ENCODE results near the gene TERT.

TERT gene

DNA sequence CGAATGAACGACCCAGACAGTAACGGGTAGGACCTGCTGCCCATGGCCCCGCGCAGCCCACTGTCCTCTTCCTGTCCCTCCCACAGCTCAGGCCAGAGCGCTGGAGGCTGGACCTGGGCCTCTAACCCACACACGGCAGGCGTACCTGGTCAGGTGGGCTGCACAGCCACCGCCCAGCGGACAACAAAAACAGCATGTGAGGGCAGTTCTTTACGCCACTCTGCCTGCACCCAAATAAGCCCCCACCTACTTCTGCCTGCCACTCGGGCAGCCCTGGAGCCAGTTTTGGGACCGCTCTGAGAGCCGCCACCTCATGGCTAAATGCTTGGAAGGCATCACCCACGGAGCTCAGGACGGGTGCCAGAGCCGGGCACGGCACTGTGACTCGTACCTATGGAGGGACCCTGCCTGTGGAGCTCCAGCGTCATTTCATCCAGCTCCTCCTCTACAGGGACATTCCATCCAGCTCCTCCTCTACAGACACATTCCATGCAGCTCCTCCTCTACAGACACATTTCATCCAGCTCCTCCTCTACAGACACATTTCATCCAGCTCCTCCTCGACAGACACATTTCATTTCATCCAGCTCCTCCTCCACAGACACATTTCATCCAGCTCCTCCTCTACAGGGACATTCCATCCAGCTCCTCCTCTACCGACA lies 31.1 kb upstream of the TERT start:
- DNase-seq = no peak
- H3K4me1 ChIP-seq (ENCODE audit: control extremely low read depth in 1 of 4, control insufficient read depth in 4 of 4, insufficient read depth in 4 of 4, low read length in 3 of 4) = no peaks in the 10 kb centered on the region
- POLR2A ChIA-PET = no interaction called here
- WGBS (ENCODE audit: insufficient coverage) = 95% methylated on average over 21 of the region's 22 CpGs
- H3K9me3 ChIP-seq (ENCODE audit: control extremely low read depth in 1 of 5, control insufficient read depth in 4 of 5, insufficient read depth in 2 of 5, low read depth in 1 of 5, low read length in 4 of 5) = no peaks in the 10 kb centered on the region
- H3K36me3 ChIP-seq (ENCODE audit: control insufficient read depth in 4 of 4, insufficient read depth in 4 of 4, low read length in 3 of 4) = peaks cover 10 to 66% (median 57%) of the 10 kb centered on the region in 4 experiments
- no peak overlapping the region for H3K4me3 ChIP-seq (ENCODE audit: control insufficient read depth in 1 of 7, extremely low read depth in 1 of 7, insufficient read depth in 4 of 7, low read depth in 2 of 7, low read length in 6 of 7)
- no peak overlapping the region for H3K27ac ChIP-seq (ENCODE audit: insufficient read depth in 1 of 2, low read depth in 1 of 2, low read length in 2 of 2, poor library complexity in 1 of 2, severe bottlenecking in 2 of 2)
- CTCF ChIA-PET = interaction anchor here (1.4 kb wide), 1 partner anchor 14 kb away, joined by 3 read pairs; no protein-coding TSS in a partner anchor
- H3K27me3 ChIP-seq (replicated peaks in 2 of 5; ENCODE audit: control insufficient read depth in 4 of 5, insufficient read depth in 5 of 5, low read length in 4 of 5) = no peaks in the 10 kb centered on the region

DNA sequence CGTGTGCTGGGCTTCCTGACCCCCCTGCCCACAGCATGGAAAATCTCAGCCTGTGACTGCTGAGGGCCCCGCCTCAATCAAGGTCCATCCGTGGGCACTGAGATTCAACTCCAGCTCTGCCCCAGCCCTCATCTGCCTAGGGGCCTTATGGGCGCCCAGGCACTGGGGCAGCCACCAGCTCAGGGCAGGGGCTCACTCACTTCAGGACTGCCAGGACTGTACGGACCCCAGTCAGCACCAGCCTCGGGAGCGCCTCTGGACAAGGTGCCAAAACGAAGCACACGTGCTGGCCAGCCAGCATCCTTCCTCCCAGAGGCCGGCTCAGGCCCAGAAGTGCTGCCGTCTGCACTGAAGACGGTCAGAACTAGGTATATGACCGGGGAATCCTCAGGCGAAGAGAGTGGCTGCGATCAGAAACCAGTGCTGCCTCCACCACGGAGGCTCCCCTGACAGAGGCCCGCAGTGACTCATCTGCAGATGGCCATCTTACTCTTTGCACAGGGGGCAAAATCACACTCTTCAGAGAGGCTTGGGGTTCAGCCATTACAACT lies 30.4 kb upstream of the TERT start:
- POLR2A ChIA-PET = no interaction called here
- Histone ChIP-seq H3K4me1 (ENCODE audit: control extremely low read depth in 1 of 4, control insufficient read depth in 4 of 4, insufficient read depth in 4 of 4, low read length in 3 of 4) (no peaks in the 10 kb centered on the region), H3K9me3 (ENCODE audit: control extremely low read depth in 1 of 5, control insufficient read depth in 4 of 5, insufficient read depth in 2 of 5, low read depth in 1 of 5, low read length in 4 of 5) (no peaks in the 10 kb centered on the region), H3K27ac (ENCODE audit: insufficient read depth in 1 of 2, low read depth in 1 of 2, low read length in 2 of 2, poor library complexity in 1 of 2, severe bottlenecking in 2 of 2) (no peak overlapping the region), H3K4me3 (ENCODE audit: control insufficient read depth in 1 of 7, extremely low read depth in 1 of 7, insufficient read depth in 4 of 7, low read depth in 2 of 7, low read length in 6 of 7) (no peak overlapping the region), H3K27me3 (replicated peaks in 2 of 5; ENCODE audit: control insufficient read depth in 4 of 5, insufficient read depth in 5 of 5, low read length in 4 of 5) (no peaks in the 10 kb centered on the region), H3K36me3 (ENCODE audit: control insufficient read depth in 4 of 4, insufficient read depth in 4 of 4, low read length in 3 of 4) (peaks cover 10 to 66% (median 59%) of the 10 kb centered on the region in 4 experiments)
- CTCF ChIA-PET = no interaction called here
- WGBS (ENCODE audit: insufficient coverage) = 97% methylated on average over 17 of the region's 17 CpGs
- no peak for DNase-seq

DNA sequence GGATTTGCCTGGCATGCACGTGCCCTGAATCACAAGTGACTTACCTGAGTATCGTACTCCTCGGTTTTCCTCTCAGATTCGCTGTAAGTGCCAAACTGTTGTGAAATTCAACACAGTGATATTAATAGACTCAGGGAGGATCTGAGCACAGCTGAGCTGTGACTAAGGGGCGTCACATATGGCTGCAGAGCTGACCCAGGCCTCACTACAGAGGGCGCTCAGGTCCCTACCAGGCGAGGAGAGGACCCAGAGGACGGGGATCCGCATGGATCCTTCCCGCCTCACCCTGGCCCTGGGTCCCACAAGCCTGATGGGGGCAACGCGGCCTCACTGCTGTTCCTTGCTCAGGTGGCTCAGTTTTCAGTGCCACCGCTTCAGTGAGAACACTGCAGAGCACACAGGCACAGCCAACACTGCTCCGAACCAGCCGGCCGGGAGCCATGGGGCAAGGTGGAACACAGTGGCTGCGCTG lies 29.9 kb upstream of the TERT start:
- DNase-seq = no peak
- 96% methylated on average over 17 of the region's 17 CpGs for WGBS (ENCODE audit: insufficient coverage)
- ChIA-PET POLR2A (no interaction called here), CTCF (interaction anchor here (1.0 kb wide), 1 partner anchor 12 kb away, joined by 4 read pairs; no protein-coding TSS in a partner anchor)
- Histone ChIP-seq H3K9me3 (ENCODE audit: control extremely low read depth in 1 of 5, control insufficient read depth in 4 of 5, insufficient read depth in 2 of 5, low read depth in 1 of 5, low read length in 4 of 5) (no peaks in the 10 kb centered on the region), H3K4me3 (ENCODE audit: control insufficient read depth in 1 of 7, extremely low read depth in 1 of 7, insufficient read depth in 4 of 7, low read depth in 2 of 7, low read length in 6 of 7) (no peak overlapping the region), H3K27ac (ENCODE audit: insufficient read depth in 1 of 2, low read depth in 1 of 2, low read length in 2 of 2, poor library complexity in 1 of 2, severe bottlenecking in 2 of 2) (no peak overlapping the region), H3K4me1 (ENCODE audit: control extremely low read depth in 1 of 4, control insufficient read depth in 4 of 4, insufficient read depth in 4 of 4, low read length in 3 of 4) (no peaks in the 10 kb centered on the region), H3K36me3 (ENCODE audit: control insufficient read depth in 4 of 4, insufficient read depth in 4 of 4, low read length in 3 of 4) (peaks cover 10 to 66% (median 59%) of the 10 kb centered on the region in 4 experiments), H3K27me3 (replicated peaks in 2 of 5; ENCODE audit: control insufficient read depth in 4 of 5, insufficient read depth in 5 of 5, low read length in 4 of 5) (no peaks in the 10 kb centered on the region)

DNA sequence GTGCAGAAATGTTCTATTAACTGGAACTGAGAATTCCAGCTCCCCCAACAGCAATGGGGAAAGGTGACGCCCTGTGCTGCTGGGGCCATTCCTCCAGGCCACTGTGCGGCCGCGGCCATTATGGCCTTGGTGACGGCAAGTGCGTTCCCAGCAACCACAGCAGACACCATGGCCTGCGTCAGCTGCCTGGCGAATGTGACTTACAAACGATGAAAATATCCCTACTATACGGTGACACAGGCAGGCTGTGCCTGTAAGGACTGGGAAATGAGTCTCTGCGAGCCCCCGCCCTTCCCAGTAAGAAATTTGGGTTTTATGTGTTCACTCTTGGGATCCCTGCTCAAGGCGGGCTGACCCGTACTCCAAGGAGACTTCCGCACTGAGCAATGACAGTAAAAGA lies 29.4 kb upstream of the TERT start:
- no peaks in the 10 kb centered on the region for H3K27me3 ChIP-seq (replicated peaks in 2 of 5; ENCODE audit: control insufficient read depth in 4 of 5, insufficient read depth in 5 of 5, low read length in 4 of 5)
- no peak overlapping the region for H3K27ac ChIP-seq (ENCODE audit: insufficient read depth in 1 of 2, low read depth in 1 of 2, low read length in 2 of 2, poor library complexity in 1 of 2, severe bottlenecking in 2 of 2)
- no peak for DNase-seq
- WGBS (ENCODE audit: insufficient coverage) = 98% methylated on average over 9 of the region's 15 CpGs
- no peaks in the 10 kb centered on the region for H3K4me1 ChIP-seq (ENCODE audit: control extremely low read depth in 1 of 4, control insufficient read depth in 4 of 4, insufficient read depth in 4 of 4, low read length in 3 of 4)
- H3K36me3 ChIP-seq (ENCODE audit: control insufficient read depth in 4 of 4, insufficient read depth in 4 of 4, low read length in 3 of 4) = peaks cover 10 to 70% (median 61%) of the 10 kb centered on the region in 4 experiments
- no peak overlapping the region for H3K4me3 ChIP-seq (ENCODE audit: control insufficient read depth in 1 of 7, extremely low read depth in 1 of 7, insufficient read depth in 4 of 7, low read depth in 2 of 7, low read length in 6 of 7)
- H3K9me3 ChIP-seq (ENCODE audit: control extremely low read depth in 1 of 5, control insufficient read depth in 4 of 5, insufficient read depth in 2 of 5, low read depth in 1 of 5, low read length in 4 of 5) = no peaks in the 10 kb centered on the region
- ChIA-PET CTCF (interaction anchor here (1.0 kb wide), 1 partner anchor 12 kb away, joined by 4 read pairs; no protein-coding TSS in a partner anchor), POLR2A (no interaction called here)

DNA sequence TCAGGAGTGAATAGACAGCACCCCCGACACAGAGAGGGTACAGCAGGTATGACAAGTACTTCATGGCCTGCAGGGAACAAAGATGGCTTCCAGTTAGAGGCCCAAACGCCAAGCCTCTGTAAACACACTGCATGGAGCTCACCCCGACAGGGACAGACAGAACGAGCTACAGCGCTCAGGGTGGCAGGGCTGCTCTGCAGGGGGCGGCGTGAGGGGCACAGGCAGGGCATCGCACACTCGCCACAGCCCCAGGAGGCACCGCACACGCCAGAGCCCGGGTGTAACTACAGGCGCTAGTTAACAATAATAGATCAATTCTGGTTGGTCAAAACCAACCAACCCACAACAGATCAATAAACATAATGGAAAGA lies 28.9 kb upstream of the TERT start:
- CTCF ChIA-PET = interaction anchor here (1.0 kb wide), 1 partner anchor 11 kb away, joined by 4 read pairs; no protein-coding TSS in a partner anchor

DNA sequence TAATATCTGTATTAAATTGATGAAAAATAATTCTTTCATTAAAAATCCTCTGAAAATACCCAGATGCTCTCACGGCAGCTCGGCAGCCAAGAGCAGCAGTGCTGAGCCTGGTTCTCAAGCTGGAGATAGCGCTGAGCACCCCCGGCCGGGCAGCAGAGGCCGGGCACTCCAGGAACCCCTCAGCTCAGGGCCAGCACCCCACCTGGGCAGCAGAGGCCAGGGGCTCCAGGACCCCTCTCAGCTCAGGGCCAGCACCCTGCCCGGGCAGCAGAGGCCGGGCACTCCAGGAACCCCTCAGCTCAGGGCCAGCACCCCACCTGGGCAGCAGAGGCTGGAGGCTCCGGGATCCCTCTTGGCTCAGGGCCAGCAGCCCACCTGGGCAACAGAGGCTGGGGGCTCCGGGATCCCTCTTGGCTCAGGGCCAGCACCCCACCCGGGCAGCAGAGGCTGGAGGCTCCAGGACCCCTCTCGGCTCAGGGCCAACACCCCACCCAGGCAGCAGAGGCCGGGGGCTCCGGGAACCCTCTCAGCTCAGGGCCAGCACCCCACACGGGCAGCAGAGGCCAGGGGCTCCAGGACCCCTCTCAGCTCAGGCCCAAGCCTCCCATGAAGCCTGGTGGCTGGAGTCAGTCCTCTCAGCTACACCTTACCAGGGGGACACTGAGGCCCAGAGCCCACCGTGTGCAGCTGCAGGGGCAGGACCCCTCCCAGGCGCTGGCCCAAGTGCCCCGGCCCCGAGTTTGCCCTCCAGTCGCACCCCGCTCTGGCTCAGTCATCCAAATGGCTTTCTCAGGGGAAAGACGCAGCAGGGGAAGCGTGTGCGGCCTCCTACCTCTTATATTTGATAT lies 28.3 kb upstream of the TERT start:
- peaks cover 8 to 77% (median 67%) of the 10 kb centered on the region in 4 experiments for H3K36me3 ChIP-seq (ENCODE audit: control insufficient read depth in 4 of 4, insufficient read depth in 4 of 4, low read length in 3 of 4)
- no peak for DNase-seq
- H3K4me1 ChIP-seq (ENCODE audit: control extremely low read depth in 1 of 4, control insufficient read depth in 4 of 4, insufficient read depth in 4 of 4, low read length in 3 of 4) = no peaks in the 10 kb centered on the region
- ChIA-PET POLR2A (interaction anchor here (0.9 kb wide), 1 partner anchor 10 kb away, joined by 3 read pairs; no protein-coding TSS in a partner anchor), CTCF (interaction anchor here (0.6 to 1.0 kb wide), 2 partner anchors 17 to 302 kb away, joined by 3 to 4 read pairs; no protein-coding TSS in a partner anchor)
- H3K9me3 ChIP-seq (ENCODE audit: control extremely low read depth in 1 of 5, control insufficient read depth in 4 of 5, insufficient read depth in 2 of 5, low read depth in 1 of 5, low read length in 4 of 5) = no peaks in the 10 kb centered on the region
- 99% methylated on average over 20 of the region's 24 CpGs for WGBS (ENCODE audit: insufficient coverage)
- H3K4me3 ChIP-seq (ENCODE audit: control insufficient read depth in 1 of 7, extremely low read depth in 1 of 7, insufficient read depth in 4 of 7, low read depth in 2 of 7, low read length in 6 of 7) = no peak overlapping the region
- no peaks in the 10 kb centered on the region for H3K27me3 ChIP-seq (replicated peaks in 2 of 5; ENCODE audit: control insufficient read depth in 4 of 5, insufficient read depth in 5 of 5, low read length in 4 of 5)
- H3K27ac ChIP-seq (ENCODE audit: insufficient read depth in 1 of 2, low read depth in 1 of 2, low read length in 2 of 2, poor library complexity in 1 of 2, severe bottlenecking in 2 of 2) = no peak overlapping the region

More for the DNA sequence above, 28.9 kb upstream of the TERT start:
- no peak for DNase-seq
- no peaks in the 10 kb centered on the region for H3K4me1 ChIP-seq (ENCODE audit: control extremely low read depth in 1 of 4, control insufficient read depth in 4 of 4, insufficient read depth in 4 of 4, low read length in 3 of 4)
- WGBS (ENCODE audit: insufficient coverage) = over 99% methylated on average over 13 of the region's 13 CpGs
- H3K36me3 ChIP-seq (ENCODE audit: control insufficient read depth in 4 of 4, insufficient read depth in 4 of 4, low read length in 3 of 4) = peaks cover 8 to 71% (median 62%) of the 10 kb centered on the region in 4 experiments
- H3K9me3 ChIP-seq (ENCODE audit: control extremely low read depth in 1 of 5, control insufficient read depth in 4 of 5, insufficient read depth in 2 of 5, low read depth in 1 of 5, low read length in 4 of 5) = no peaks in the 10 kb centered on the region
- no peaks in the 10 kb centered on the region for H3K27me3 ChIP-seq (replicated peaks in 2 of 5; ENCODE audit: control insufficient read depth in 4 of 5, insufficient read depth in 5 of 5, low read length in 4 of 5)
- H3K27ac ChIP-seq (ENCODE audit: insufficient read depth in 1 of 2, low read depth in 1 of 2, low read length in 2 of 2, poor library complexity in 1 of 2, severe bottlenecking in 2 of 2) = no peak overlapping the region
- POLR2A ChIA-PET = no interaction called here
- no peak overlapping the region for H3K4me3 ChIP-seq (ENCODE audit: control insufficient read depth in 1 of 7, extremely low read depth in 1 of 7, insufficient read depth in 4 of 7, low read depth in 2 of 7, low read length in 6 of 7)
